Cortex of kidney (tissue), 1 donor: ENCODE measurements around the gene OSBPL3.

Source experiments
- DNase-seq: peaks from one replicate; lab custom pipeline; 2025; lab: John Stamatoyannopoulos, UW

OSBPL3 gene

GRCh38 chr7:24763303-24763901 lies 216.6 kb downstream of the OSBPL3 start:
- DNase-seq, result no peak

- no peak for DNase-seq
Observed at GRCh38 chr7:24762771-24763170, 217.2 kb downstream of the OSBPL3 start.

- no peak for DNase-seq
Observed at GRCh38 chr7:24760968-24761367, 219.0 kb downstream of the OSBPL3 start.

GRCh38 chr7:24757353-24758275 lies 222.4 kb downstream of the OSBPL3 start, which contains the start of gene GSDME:
Gene GSDME (minus strand): TSS chr7:24757464. CDS start chr7:24749774, 7,690 bp downstream.
- DNase-seq, result no peak

- no peak for DNase-seq
Observed at GRCh38 chr7:24756545-24757352, 223.2 kb downstream of the OSBPL3 start.

GRCh38 chr7:24755541-24756407 lies 224.2 kb downstream of the OSBPL3 start:
- no peak for DNase-seq

- DNase-seq, result no peak
Observed at GRCh38 chr7:24754906-24755506, 225.0 kb downstream of the OSBPL3 start.

GRCh38 chr7:24752073-24752800 lies 227.7 kb downstream of the OSBPL3 start:
- no peak for DNase-seq

GRCh38 chr7:24751484-24751883 lies 228.5 kb downstream of the OSBPL3 start:
- DNase-seq, result no peak

- no peak for DNase-seq
Observed at GRCh38 chr7:24750441-24751055, 229.4 kb downstream of the OSBPL3 start.

- no peak for DNase-seq
Observed at GRCh38 chr7:24748521-24748920, 231.5 kb downstream of the OSBPL3 start.
